ENCODE data around the gene ANO1.

ANO1 gene

GRCh38 chr11:70088735-70089250, 10.7 kb downstream of the ANO1 start:
- no peak overlapping the region for H3K4me3 ChIP-seq
- H3K9me3 ChIP-seq, result no peaks in the 10 kb centered on the region
- H3K9ac ChIP-seq, result no peak overlapping the region
- H4K20me1 ChIP-seq, result no peaks in the 10 kb centered on the region
- H3K4me2 ChIP-seq, result no peak overlapping the region
- TF ChIP-seq Cebpa-rat (IDR thresholded peaks at IDR 0.05), result no peak
- H3K4me1 ChIP-seq, result peaks cover 36% of the 10 kb centered on the region
- H3K27ac ChIP-seq, result no peak overlapping the region
- H3K27me3 ChIP-seq, result no peaks in the 10 kb centered on the region
- H3K36me3 ChIP-seq, result no peaks in the 10 kb centered on the region

GRCh38 chr11:70089631-70090030, 11.5 kb downstream of the ANO1 start:
- H3K27me3 ChIP-seq, result no peaks in the 10 kb centered on the region
- H3K36me3 ChIP-seq, result no peaks in the 10 kb centered on the region
- H4K20me1 ChIP-seq, result no peaks in the 10 kb centered on the region
- no peak for TF ChIP-seq Cebpa-rat (IDR thresholded peaks at IDR 0.05)
- H3K4me2 ChIP-seq, result no peak overlapping the region
- peaks cover 40% of the 10 kb centered on the region for H3K4me1 ChIP-seq
- no peak overlapping the region for H3K4me3 ChIP-seq
- H3K9me3 ChIP-seq, result no peaks in the 10 kb centered on the region
- H3K9ac ChIP-seq, result no peak overlapping the region
- H3K27ac ChIP-seq, result no peak overlapping the region

- Histone ChIP-seq H3K27me3 (no peaks in the 10 kb centered on the region), H3K9ac (no peak overlapping the region), H3K9me3 (no peaks in the 10 kb centered on the region)
Observed at GRCh38 chr11:70090961-70091381, 12.9 kb downstream of the ANO1 start.

GRCh38 chr11:70091638-70092037, 13.5 kb downstream of the ANO1 start:
- Histone ChIP-seq H3K4me3 (no peak overlapping the region), H3K36me3 (no peaks in the 10 kb centered on the region), H4K20me1 (no peaks in the 10 kb centered on the region), H3K4me1 (peaks cover 25% of the 10 kb centered on the region), H3K4me2 (peak overlapping the region; percentile 29), H3K27ac (no peak overlapping the region), H3K9me3 (no peaks in the 10 kb centered on the region), H3K27me3 (no peaks in the 10 kb centered on the region), H3K9ac (no peak overlapping the region)
- no peak for TF ChIP-seq Cebpa-rat (IDR thresholded peaks at IDR 0.05)

More at GRCh38 chr11:70090961-70091381, 12.9 kb downstream of the ANO1 start:
- no peak for TF ChIP-seq Cebpa-rat (IDR thresholded peaks at IDR 0.05)
- Histone ChIP-seq H3K36me3 (no peaks in the 10 kb centered on the region), H3K4me1 (peaks cover 31% of the 10 kb centered on the region), H3K4me2 (peak overlapping the region; percentile 29), H3K27ac (no peak overlapping the region), H4K20me1 (no peaks in the 10 kb centered on the region), H3K4me3 (no peak overlapping the region)

GRCh38 chr11:70092959-70093715, 15.0 kb downstream of the ANO1 start:
- no peak overlapping the region for H3K27ac ChIP-seq
- no peaks in the 10 kb centered on the region for H3K27me3 ChIP-seq
- TF ChIP-seq Cebpa-rat (IDR thresholded peaks at IDR 0.05), result no peak
- no peaks in the 10 kb centered on the region for H3K9me3 ChIP-seq
- H3K4me3 ChIP-seq, result no peak overlapping the region
- H3K9ac ChIP-seq, result no peak overlapping the region
- H3K4me2 ChIP-seq, result no peak overlapping the region
- H3K36me3 ChIP-seq, result no peaks in the 10 kb centered on the region
- no peaks in the 10 kb centered on the region for H4K20me1 ChIP-seq
- H3K4me1 ChIP-seq, result peaks cover 32% of the 10 kb centered on the region

- H3K27me3 ChIP-seq, result no peaks in the 10 kb centered on the region
- peaks cover 27% of the 10 kb centered on the region for H3K4me1 ChIP-seq
- H3K27ac ChIP-seq, result no peak overlapping the region
- H3K4me3 ChIP-seq, result no peak overlapping the region
- no peaks in the 10 kb centered on the region for H3K36me3 ChIP-seq
- H3K9me3 ChIP-seq, result no peaks in the 10 kb centered on the region
- no peak overlapping the region for H3K9ac ChIP-seq
- no peaks in the 10 kb centered on the region for H4K20me1 ChIP-seq
- no peak for TF ChIP-seq Cebpa-rat (IDR thresholded peaks at IDR 0.05)
- no peak overlapping the region for H3K4me2 ChIP-seq
Observed at GRCh38 chr11:70095541-70096252, 17.6 kb downstream of the ANO1 start.

GRCh38 chr11:70097783-70098563, 19.9 kb downstream of the ANO1 start:
- Histone ChIP-seq H3K36me3 (no peaks in the 10 kb centered on the region), H3K27me3 (no peaks in the 10 kb centered on the region), H4K20me1 (no peaks in the 10 kb centered on the region), H3K9me3 (no peaks in the 10 kb centered on the region), H3K4me2 (no peak overlapping the region), H3K4me1 (peaks cover 30% of the 10 kb centered on the region), H3K9ac (no peak overlapping the region), H3K27ac (no peak overlapping the region), H3K4me3 (no peak overlapping the region)
- TF ChIP-seq Cebpa-rat (IDR thresholded peaks at IDR 0.05), result no peak

GRCh38 chr11:70098936-70099335, 20.8 kb downstream of the ANO1 start:
- Histone ChIP-seq H3K36me3 (no peaks in the 10 kb centered on the region), H3K9ac (no peak overlapping the region), H3K4me1 (peaks cover 40% of the 10 kb centered on the region), H3K4me3 (no peak overlapping the region), H3K27ac (no peak overlapping the region), H3K4me2 (no peak overlapping the region), H3K27me3 (no peaks in the 10 kb centered on the region), H3K9me3 (no peaks in the 10 kb centered on the region), H4K20me1 (no peaks in the 10 kb centered on the region)
- TF ChIP-seq Cebpa-rat (IDR thresholded peaks at IDR 0.05), result no peak

- Histone ChIP-seq H3K4me2 (no peak overlapping the region), H3K4me1 (peaks cover 43% of the 10 kb centered on the region), H3K4me3 (no peak overlapping the region), H3K36me3 (no peaks in the 10 kb centered on the region), H3K27me3 (no peaks in the 10 kb centered on the region), H3K27ac (no peak overlapping the region), H4K20me1 (no peaks in the 10 kb centered on the region), H3K9me3 (no peaks in the 10 kb centered on the region), H3K9ac (no peak overlapping the region)
- TF ChIP-seq Cebpa-rat (IDR thresholded peaks at IDR 0.05), result no peak
Observed at GRCh38 chr11:70099578-70100279, 21.6 kb downstream of the ANO1 start.
